Measurements from ENCODE around the gene LSP1.
"Not testable (repeated sequence)": the region's sequence is repeated elsewhere in the genome, so short reads cannot be mapped to it uniquely, and the experiment has no call there.

The LSP1 gene

DNA sequence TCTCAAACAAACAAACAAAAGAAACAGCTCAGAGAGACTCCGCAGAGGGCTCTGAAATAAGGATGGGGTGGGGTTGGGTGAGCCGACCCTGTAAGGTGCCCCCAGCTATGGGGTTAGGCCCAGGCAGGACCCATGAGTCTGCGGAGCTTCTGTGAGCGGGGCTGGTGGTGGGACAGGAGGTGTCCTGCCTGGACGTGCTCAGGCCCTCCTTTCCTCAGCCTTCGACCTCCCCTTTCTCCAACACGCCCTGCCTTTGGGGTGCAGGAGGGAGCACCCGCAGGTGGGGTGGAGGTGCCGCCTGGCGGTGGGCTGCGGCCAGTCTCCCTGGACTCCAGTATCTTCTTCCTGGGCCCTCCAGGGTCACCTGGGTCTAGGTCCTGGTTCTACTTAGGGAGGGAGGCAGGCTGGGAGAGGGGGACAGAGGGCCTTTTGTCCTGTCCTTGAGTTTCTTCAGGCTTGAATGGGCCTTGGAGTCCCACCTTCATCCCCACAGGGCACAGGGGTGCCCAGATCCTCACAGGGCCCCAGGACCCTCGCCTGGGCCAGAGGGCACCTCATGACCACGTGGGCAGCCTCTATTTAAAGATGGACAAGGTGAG, 26.6 kb downstream of the LSP1 start:
- no peak for DNase-seq

DNA sequence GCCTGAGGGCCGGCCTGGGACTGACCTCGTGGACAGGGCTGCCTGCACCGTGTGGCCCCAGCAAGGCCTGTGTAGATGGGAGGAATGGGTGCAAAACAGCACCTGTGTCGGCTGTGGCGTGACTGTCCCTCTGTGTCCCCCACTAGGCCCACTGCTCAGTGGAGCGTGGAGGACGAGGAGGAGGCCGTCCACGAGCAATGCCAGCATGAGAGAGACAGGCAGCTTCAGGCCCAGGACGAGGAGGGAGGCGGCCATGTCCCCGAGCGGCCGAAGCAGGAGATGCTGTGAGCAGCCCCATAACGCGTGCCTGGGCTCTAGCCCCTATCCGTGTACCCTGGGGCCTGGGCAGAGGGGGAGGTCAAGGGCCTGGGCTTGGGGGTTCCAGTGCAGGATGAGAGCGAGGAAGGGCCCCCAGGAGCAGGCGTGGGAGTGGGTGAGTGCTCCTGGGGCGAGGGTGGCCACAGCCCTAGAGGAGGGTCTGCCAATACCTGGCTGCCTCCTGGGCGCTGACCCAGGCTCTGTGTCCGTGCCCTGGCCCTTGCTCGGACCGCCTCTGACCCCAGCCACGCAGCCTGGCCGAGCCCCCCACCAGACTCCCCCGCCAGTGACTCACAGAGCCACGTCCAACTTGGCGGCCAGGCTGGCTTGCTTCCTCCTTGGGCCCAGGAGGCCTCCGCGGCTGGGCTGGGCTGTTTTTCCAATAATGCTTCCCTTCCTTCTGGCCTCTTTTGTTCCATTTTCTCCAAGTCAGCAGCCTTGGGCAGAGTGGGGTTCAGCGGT, 27.2 kb downstream of the LSP1 start:
- DNase-seq: no peak

DNA sequence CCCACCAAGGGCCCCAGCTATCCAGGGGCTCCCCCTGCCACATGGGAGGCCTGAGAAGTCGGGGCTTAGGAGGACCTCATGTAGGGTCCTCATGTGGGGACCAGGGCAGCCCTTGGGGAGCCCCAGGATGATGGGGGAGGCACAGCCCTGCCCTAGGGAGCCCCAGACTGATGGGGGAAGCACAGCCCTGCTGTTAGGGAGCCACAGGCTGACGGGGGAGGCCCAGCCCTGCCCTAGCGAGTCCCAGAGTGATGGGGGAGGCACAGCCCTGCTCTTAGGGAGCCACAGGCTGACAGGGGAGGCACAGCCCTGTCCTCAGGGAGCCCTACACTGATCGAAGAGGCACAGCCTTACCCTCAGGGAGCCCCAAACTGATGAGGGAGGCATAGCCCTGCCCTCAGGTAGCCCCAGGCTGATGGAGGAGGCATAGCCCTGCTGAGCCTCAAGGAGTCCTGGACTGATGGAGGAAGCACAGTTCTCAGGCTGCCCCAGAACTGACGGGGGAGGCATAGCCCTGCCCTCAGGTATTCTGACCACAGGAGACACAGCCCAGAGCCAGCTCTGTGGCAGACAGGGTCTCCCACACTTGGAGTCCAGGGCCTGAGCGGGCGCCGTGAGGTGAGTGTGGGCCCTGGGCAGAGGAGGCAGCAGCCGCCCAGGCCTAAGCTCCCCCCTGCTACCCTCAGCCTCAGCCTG, 28.0 kb downstream of the LSP1 start:
- DNase-seq: no peak

DNA sequence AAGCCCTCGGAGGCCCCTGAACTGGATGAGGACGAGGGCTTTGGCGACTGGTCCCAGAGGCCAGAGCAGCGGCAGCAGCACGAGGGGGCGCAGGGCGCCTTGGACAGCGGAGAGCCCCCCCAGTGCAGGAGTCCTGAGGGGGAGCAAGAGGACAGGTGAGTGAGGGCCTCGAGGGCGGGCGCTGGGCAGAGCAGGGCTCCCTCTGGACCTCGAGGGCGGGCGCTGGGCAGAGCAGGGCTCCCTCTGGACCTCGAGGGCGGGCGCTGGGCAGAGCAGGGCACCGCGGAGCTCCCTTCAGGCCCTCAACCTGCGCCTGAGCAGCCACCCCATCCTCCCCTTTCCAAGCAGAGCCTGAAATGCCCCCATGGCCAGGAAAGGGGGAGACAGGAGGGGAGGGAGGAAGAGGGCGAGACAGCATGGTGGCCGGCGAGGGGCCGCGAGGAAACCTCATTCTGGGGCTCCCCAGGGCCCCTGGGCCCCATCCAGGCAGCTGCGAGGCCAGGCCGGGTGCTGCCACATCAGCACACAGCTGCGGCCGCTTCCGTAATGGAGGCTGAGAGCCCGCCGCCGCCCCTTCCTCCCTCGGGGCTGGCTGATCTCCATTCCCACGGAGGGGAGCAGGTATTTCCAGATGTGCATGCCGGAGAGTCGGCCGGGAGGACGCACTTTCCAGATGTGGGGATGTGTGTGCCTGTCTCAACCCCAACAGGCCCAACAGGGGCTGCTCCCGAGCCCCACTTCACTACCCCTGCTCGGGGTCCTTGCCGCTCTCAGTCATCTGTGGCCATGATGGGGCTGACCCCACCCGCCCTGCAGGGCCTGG, 28.8 kb downstream of the LSP1 start:
- no peak for DNase-seq

DNA sequence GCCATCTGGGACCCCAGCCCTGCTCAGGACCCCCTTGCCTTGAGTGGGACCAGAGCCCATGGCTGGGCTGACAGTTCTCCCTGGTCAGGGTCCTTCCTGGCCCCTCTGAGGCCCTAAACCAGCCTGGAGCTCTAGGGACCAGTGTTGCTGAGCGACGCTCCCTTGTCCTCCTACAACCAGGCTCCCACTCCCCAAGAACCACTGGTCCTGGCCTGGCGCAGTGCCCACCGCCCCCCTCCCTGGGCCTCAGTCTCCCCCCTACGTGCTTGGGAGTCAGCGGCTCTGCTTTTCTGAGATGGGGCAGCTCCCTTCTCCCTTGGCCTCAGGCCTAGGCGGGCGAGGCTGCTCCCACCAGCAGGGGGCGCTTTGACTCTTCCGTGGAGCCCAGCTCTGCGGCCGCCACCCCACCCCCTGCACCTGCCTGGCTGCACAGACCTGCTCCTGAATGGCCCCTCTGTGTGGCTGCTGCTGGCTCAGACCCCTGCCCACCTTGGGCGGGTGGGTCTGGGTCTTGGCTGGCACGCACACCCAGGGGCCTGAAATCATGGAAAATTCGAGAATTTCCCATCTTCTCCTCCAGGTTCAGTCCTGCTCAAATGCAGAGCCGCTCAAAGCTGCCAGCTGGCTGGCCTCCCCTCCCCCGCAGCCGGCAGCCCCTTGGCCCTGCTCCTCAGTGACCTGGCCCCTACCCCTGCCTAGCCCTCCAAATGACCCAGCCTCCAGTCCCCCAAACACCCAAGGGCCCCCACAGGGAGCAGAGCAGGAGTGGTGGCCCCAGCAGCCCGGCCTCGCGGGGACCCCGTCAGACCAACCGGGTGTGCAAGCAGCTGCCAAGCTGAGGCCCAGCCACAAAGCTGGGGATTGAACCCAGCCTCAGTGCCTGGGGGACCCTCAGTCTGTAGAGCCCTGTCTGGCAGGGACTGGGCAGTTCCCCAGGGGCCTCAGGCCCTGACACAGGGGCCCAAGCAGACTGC, 29.7 kb downstream of the LSP1 start:
- DNase-seq: no peak

DNA sequence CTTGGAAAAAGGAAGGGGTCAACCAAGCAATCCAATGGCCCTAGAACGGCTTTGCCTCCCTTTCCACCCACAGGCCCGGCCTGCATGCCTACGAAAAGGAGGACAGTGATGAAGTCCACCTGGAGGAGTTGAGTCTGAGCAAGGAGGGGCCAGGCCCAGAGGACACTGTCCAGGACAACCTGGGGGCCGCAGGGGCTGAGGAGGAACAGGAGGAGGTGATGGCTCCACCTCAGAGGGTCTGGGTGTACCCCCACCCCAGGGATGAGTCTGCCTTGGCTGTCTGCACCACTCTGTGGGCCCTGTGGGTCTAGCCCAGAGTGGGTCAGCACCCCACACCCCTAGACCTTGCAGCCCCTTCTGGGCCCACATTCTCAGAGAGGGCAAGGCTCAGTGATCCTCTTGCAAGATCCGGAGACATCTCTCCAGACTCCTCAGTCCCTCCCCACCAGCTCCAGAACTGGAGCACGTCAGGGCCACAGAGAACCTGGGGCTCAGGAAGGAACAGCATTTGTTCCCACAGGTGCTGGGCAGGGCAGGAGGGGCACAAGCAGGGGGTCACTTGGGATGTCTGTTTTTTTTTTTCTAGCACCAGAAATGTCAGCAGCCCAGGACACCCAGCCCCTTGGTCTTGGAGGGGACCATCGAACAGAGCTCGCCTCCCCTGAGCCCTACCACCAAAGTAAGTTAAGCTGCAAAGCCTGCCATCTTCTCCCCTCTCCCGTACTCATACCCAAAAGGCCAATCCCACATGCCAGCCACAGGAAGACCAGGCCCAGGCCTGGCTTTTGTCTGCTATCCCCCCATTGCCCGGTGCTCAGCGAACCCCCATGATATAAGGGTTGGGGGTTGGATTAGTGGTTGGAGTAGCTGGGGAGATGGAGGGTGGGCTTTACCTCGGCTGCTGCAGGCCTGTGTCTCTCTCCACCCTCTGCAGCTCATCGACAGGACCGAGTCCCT, 30.7 kb downstream of the LSP1 start:
- no peak for DNase-seq

DNA sequence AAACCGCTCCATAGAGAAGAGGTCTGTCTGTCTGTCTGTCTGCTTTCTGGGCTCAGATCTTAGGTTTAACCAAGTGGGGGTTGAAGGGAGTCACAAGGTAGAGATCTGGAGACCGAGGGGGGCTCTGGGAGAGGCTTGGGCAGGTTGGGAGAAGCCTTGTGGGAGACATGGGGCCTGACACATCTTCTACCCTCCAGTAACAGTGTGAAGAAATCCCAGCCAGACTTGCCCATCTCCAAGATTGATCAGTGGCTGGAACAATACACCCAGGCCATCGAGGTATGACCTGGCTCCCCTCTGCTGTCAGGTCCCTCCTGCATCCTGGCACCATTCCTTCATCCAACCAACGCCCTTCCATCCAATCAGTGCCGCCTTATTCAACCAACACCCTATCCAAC, 31.4 kb downstream of the LSP1 start:
- no peak for DNase-seq

DNA sequence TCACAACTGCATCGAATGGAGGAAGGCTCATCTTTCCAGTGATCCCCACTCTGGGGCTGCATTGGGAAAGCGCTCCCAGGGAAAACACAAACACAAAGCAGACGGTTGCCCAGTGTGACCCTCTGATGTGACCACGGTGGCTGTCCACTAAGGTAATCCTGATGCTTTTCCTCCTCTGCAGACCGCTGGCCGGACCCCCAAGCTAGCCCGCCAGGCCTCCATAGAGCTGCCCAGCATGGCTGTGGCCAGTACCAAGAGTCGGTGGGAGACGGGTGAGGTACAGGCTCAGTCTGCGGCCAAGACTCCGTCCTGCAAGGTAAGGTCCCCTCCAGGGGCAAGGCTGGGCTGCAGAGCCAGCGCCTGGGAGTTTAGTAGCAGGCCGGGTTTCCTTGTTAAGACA, 33.7 kb downstream of the LSP1 start:
- DNase-seq: not testable (repeated sequence)

DNA sequence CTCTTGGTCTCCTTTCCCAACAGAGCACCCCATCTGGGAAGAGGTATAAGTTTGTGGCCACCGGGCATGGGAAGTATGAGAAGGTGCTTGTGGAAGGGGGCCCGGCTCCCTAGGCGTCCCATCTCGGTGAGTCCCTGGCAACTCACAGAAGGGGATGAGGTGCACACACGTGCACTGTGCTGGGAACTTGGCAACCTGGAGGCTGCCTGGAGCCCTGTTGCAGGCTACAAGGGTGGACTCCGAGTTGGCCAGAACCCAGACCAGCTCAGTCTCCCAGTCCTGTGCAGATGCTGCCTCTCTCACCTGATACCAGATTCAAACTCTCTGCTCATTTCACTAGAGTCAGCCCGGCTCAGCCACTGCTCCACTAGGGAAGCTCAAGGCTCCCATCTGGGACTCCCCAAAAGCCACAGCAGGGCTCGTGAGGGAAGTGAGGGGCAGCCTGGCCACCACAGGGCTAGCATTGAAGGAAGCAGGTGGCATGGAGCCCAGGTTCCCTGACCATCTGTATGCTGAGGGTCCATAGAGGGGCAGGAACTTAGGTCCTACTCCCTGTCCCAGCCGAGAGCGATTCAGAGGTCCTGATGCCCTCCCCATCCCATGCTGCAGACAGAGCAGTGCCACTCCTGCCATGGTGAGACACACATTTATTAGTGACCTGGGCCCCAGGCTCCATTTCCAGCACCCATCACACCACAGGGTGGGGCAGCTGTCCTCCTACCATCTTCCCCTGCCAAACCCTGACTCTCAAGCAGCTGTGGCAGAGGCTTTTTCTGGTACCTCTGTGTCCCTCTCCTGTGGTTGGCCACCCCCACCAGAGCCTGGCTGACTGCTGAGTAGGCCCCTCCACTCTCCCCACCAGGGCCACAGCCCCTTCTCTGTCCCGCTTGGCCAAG, 34.8 kb downstream of the LSP1 start:
- DNase-seq: no peak

DNA sequence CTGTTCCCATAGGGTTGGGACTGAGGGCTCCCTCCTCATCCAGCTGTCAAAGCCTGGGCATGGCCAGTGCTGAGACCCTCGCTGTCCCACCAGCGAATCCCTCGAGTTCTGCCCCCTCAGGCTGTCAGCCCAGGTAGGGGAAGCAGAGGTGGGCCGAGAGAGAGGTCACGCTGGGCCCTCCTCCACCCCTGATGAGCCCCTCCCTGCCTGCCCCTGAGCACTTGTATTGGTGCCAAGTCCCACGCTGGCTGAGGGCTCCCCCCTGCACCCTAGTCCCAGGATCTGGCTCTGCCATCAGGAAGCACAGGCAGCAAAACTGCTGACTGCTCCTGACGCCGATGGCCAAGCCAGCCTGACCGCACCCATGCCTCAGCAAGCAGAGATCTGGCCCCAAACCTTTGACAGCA, 35.5 kb downstream of the LSP1 start:
- DNase-seq: no peak

DNA sequence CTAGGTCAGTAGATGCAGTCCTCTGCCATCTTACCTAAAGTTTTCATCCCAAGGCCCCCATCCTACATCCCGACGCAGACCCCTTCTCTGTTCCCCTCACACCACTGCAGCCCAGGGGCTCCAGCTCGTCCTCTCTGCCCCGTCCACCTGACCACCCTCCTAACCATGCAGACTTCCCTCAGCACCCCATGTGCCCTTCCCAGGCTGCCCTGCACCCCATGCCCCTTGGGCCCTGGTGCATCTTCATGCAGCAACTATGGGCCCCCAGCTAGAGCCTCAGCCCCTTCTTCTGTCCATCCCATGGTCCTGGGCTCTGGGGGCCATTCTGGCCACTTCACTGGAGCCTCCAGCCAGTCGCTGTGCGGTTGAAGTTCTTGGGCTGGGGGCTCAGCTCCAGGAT, 35.9 kb downstream of the LSP1 start:
- no peak for DNase-seq

DNA sequence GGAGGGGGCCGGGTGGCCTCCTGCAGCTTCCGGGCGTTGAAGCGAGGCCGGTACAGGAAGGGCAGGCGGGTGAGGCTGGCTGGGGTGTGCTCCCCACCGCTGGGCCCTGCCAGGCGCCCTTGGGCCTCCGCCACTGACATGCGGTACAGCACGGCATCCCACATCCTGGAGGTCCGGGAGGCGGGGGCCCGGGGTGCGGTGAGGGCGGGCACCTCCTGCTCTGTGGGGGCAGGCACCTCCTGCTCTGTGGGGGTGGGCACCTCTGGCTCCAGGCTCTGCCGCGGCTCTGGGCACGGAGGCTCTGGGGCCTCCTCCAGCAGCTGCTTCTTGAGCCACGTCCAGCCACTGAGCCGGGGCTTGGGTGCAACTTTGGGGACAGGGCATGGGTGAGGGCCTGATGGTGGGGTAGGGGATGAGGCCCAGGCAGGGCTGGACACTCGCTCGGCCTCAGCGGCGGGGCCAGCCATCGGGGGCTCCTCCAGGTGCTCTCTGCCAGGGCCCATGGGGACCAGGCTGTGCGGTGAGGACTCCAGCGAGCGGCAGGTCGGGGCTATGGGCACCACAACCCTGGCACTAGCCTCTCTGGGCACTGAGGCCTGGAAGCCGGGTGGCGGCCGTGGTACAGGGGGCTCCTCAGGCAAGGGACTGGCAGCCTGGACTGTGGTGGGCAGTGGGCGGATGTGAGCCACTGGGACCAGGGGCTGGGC, 36.5 kb downstream of the LSP1 start:
- no peak for DNase-seq

DNA sequence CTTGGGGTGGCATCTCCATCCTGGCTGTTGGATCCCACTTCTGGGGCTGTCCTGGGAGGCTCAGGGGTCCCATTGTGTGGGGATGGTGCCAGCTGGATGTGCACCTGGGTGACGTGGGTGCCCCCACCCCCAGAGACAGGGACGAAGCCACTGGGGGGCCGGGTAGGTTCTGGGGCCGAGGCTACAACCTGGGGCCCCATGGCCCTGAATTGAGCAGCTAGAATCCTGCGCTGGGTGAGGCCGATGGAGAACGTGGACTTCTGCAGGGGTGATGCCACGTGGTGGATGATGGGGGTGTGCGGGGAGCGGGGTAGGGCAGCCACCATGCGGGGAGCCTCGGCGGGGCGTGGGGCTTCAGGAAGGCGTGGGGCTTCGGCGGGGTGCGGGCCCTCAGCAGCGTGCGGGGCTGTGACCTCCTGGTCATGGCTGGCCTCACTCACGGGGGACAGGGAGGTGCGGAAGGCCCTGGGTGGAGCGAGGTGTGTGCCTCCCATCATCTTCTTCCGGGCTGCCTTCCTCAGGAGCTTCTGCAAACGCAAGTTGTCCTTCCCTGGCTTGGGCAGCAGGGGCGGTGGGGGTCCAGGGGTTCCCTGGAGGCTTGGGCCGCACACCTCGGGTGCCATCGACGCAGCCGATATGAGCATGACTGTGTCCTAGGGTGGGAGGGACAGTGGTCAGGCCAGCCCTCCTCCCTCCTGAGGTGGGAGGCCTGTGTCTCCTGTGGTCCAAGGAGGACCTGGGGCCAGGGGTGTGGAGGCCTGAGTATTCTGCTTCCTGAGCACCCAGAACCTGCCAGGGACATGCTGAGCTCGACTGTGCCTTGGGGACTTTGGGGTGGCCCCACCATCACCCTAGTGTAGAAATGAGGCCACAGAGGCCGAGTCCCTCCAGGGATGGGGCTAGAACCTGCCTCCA, 37.3 kb downstream of the LSP1 start:
- no peak for DNase-seq

DNA sequence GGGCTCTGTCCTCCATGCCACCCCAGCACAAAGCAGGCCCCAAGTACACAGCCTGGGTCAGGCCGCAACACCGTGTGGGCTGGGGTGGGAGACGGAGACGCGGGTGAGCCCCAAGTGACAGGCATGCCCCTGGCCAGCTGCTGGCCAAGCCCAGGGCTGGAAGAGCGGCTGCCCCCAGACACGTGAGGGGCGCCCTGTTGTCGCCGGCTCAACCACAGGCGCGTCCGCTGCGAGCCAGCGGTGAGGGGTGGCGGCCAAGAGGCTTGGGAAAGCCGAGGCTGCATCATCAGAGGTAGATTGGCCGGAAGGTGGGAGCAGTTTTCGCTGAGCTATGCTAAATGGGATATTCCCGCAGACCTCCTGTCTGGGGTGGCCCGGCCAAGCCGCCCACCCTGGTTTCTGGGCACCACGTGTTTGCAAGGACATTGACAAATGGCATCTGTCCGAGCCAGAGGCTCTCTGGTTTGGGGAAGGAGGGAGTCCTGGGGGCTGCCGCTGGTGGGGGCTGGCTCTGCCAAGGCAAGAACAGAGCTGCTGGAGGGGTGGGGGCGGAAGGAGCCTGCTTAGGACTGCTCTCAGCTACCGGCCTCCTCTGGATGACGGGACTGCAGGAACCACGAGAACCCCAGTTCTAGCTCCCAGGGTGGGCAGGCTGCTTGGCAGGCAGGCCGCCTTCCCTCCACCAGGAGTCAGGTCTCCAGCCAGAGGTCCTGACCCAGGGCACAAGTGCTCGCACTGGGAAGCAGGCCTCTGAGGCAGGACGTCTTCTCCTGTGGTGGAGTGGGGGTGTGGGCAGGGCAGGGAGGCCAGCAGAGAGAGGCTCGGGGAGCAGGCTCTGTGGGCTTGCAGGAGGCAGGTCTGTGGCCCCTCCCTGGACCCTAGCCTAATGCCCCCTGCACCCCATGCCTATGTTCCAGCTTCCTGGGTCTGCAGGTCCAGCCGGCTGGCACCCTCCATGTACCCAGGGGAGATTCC, 38.3 kb downstream of the LSP1 start:
- no peak for DNase-seq

DNA sequence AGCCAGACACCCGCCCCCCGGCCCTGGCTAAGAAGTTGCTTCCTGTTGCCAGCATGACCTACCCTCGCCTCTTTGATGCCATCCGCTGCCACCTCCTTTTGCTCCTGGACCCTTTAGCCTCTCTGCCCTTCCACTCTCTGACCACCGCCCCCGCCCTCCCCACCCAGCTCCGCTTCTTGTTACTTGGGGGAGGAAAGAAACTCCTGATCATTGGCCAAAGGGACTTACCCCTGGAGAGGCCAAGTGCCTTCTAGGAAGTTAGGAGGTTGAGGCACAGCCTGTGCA, 38.9 kb downstream of the LSP1 start, which contains the start of gene PRR33:
Gene PRR33, minus strand, starts transcription at position 65 of the 285 bp plus-strand sequence. CDS start 1,311 bp downstream, outside the sequence.
- no peak for DNase-seq

DNA sequence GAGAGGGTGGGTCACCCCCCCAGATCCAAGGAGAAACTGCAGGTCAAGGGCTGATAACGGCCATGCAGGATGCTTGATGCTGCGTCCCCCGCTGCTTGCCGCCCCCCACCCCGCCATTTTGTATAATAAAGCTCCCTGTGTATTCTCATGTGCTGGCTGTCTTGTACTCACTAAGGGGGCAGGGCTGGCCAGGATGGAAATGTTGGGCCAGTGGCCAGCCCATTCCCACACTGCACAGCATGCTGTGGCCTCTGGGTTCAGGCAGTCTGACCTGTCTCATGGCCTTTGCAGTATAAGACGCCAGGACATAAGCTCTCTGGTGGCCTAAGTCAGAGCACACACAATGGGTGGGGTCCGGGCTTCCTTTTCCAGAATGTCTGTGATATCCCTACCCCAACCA, 39.2 kb downstream of the LSP1 start:
- DNase-seq: no peak

DNA sequence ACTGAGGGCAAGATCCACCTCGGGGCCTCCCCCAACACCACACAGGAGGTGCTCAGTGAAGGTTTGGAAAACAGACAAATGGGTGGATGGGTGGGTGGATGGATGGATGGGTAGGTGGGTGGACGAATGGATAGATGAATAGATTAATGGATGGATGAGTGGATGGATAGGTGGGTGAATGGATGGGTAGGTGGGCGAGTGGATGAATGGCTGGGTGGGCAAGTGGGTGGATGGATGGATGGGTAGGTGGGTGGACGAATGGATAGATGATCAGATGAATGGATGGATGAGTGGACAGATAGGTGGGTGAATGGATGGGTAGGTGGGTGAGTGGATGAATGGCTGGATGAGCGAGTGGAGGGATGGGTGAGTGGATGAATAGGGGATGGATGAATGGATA, 39.7 kb downstream of the LSP1 start:
- no peak for DNase-seq

All from NCI-H1417 treated with DMSO at 0.1 percent for 48 hours (cell line).